Retinal pigment epithelial cell (primary cell): ENCODE data around the gene LTBP3.
A peak's percentile ranks its signal among the peaks of the same experiment; 100 is the strongest.

Experiments used
- DNase-seq: peaks from one replicate; pipeline ENCODE4 v3.0.0-alpha.2; 2010; ENCODE audit warnings: low read depth
- H3K4me3 ChIP-seq: 2 replicates; pipeline ENCODE4 v1.5.1; 2011; ENCODE audit warnings: mild to moderate bottlenecking, low read length, control low read depth, moderate library complexity
- CTCF ChIP-seq: conservative IDR thresholded peaks from 2 replicates; pipeline ENCODE4 v1.5.1; 2011; ENCODE audit warnings: low read depth, low read length, control low read depth, inconsistent platforms

LTBP3 gene

GRCh38 chr11:65562020-65562419 is 3.9 kb upstream of the LTBP3 start:
- H3K4me3 ChIP-seq = no peak overlapping the region
- DNase-seq = no peak
- no peak for TF ChIP-seq CTCF

- peak; percentile 71 for DNase-seq
- TF ChIP-seq CTCF = no peak
- H3K4me3 ChIP-seq = no peak overlapping the region
These were observed 2.6 kb upstream of the LTBP3 start for GRCh38 chr11:65560555-65561418.

GRCh38 chr11:65559951-65560537 is 1.9 kb upstream of the LTBP3 start:
- TF ChIP-seq CTCF = no peak
- no peak for DNase-seq
- H3K4me3 ChIP-seq = no peak overlapping the region

- TF ChIP-seq CTCF = no peak
- no peak for DNase-seq
These were observed 1.4 kb upstream of the LTBP3 start for GRCh38 chr11:65559535-65559934.

GRCh38 chr11:65558930-65559509 is 861 bp upstream of the LTBP3 start:
- H3K4me3 ChIP-seq = peak overlapping the region; percentile 29
- DNase-seq = no peak
- TF ChIP-seq CTCF = peak; percentile 28

More at GRCh38 chr11:65559535-65559934, 1.4 kb upstream of the LTBP3 start:
- no peak overlapping the region for H3K4me3 ChIP-seq

- H3K4me3 ChIP-seq = peak overlapping the region; percentile 68
- no peak for TF ChIP-seq CTCF
- no peak for DNase-seq
These were observed 718 bp downstream of the LTBP3 start for GRCh38 chr11:65557280-65558001.
